GM18858 (cell line): ENCODE results near the gene ADCK2.
"Not testable (repeated sequence)": the region's sequence is repeated elsewhere in the genome, so short reads cannot be mapped to it uniquely, and the experiment has no call there.

Experiments
- ATAC-seq: cut with Tn5 transposase; IDR thresholded peaks from one replicate; pipeline ENCODE4 v1.9.1; 2021; ENCODE audit not compliant: unreplicated experiment

Gene ADCK2

DNA sequence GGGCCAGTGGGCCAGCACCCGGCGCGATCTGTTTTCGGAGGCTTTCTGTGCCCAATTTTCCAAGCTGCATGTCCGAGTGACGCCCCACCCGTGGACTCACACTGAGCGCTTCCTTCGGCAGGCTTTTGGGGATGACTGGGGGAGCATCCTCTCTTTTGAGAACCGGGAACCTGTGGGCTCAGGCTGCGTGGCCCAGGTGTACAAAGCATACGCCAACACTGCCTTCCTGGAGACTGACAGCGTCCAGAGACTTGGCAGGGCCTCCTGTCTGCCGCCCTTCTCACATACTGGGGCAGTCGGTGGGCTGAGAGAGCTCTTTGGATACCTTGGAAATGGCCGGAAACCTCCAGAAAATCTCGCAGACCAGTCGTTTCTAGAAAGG is 1.0 kb downstream of the ADCK2 start:
- no peak for ATAC-seq

DNA sequence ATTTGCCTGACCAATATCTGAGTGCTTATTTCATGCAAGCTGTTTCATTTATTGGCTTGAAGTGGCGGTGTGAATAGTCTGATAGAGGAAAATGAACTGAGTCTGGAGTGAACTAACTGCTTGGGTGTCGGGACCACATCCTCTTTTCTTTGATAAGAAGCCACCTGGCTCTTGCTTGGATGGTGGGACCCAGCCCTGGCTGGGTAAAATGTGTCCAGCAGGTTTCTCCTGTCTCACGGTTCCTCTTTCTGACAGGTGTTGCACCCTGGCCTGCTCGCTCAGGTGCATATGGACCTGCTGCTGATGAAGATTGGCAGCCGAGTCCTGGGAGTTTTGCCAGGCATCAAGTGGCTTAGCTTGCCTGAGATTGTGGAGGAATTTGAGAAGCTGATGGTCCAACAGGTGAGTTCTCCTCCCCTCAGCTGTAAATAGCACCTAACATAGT is 1.6 kb downstream of the ADCK2 start:
- peak; percentile 38 for ATAC-seq

DNA sequence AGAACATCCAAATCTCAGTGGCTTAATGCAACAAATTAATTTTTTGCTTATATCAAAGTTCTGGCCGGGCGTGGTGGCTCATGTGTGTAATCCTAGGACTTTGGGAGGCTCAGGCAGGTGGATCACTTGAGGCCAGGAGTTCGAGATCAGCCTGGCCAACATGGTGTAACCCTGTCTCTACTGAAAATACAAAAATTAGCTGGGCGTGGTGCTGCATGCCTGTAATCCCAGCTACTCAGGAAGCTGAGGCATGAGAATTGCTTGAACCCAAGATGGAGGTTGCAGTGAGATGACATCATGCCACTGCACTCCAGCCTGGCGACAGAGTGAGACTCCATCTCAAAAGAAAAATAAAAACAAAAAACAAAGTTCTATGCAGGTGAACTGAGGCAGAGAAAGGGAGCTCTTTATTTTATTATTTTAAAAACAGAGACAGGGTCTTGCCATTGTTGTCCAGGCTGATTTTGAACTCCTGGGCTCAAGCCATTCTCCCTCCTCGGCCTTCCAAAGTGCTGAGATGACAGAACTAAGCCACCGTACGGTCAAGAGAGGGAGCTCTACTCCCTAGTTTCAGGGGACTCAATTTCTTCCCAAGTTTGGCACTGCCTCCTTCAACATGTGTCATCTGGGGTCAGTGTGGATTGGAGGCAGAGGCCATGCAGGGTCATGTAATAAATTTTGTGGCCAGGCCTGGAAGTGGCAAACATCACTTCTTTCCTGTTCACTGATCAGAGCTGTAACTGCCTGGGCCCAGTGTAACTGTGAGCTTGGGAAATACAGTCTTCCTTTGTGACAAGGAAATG is 2.4 kb downstream of the ADCK2 start:
- ATAC-seq, result no peak

DNA sequence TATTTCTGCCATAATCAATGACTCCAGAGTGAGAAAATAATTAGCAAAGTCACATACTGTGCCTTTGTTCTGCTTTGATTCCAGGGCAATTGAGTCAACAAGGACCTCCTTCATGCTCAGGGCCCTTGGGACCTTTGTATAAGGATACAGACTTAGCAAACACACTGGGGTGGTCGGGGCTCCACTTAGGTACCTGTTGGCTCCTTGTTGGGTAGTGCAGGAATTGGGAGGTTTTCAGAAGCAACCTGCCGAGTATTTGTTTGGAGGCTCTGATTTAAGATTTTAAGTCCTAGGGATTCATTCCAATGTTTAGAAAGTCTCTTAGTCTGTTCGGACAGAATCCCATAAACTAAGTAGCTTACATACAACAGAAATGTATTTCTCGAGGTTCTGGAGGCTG is 3.0 kb downstream of the ADCK2 start:
- no peak for ATAC-seq

DNA sequence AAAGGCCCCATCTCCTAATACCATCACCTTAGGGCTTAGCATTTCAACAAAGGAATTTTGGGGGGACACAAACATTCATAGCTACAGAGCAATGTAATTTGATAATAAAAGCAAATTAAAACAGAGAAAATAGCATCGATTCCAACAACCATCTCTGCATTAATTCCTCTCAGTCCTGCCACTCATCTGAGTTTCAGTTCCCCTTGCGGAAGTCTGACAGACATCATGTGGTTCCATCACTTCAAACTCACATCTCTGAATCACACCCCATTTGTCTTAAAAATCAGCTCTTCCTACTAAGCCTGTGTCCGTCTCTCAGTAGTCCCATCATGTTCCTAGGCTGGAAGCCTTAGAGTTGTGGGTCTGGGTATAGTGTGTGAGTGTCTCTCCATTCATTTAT is 3.6 kb downstream of the ADCK2 start:
- ATAC-seq, result peak; percentile 64

DNA sequence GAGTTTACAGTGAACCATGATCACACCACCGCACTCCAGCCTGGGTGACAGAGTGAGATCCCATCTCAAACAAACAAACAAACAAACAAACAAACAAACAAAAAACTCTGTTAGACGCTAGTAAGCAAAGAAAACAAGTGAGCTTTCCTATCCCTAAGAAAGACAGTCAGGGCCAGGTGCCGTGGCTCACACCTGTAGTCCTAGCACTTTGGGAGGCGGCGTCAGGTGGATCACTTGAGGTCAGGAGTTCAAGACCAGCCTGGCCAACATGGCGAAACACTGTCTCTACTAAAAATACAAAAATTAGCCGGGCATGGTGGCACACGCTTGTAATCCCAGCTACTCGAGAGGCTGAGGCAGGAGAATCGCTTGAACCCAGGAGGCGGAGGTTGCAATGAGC is 4.2 kb downstream of the ADCK2 start:
- not testable (repeated sequence) for ATAC-seq

DNA sequence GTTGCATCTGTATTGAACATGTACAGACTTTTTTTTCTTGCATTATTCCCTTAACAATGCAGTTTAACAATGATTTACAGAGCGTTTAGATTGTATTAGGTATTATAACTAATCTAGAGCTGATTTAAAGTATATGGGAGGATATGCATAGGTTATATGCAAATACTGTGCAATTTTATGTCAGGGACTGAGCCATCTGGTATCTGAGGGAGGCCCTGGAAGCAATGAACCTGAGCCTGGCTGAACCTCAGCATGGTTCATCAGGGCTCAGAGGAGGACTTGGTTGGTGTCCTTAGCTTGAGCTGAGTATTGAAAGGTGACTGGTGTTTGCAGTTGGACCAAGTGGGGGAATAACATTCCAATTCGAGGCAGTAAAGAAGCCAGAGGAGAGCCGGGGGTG is 4.8 kb downstream of the ADCK2 start:
- no peak for ATAC-seq

DNA sequence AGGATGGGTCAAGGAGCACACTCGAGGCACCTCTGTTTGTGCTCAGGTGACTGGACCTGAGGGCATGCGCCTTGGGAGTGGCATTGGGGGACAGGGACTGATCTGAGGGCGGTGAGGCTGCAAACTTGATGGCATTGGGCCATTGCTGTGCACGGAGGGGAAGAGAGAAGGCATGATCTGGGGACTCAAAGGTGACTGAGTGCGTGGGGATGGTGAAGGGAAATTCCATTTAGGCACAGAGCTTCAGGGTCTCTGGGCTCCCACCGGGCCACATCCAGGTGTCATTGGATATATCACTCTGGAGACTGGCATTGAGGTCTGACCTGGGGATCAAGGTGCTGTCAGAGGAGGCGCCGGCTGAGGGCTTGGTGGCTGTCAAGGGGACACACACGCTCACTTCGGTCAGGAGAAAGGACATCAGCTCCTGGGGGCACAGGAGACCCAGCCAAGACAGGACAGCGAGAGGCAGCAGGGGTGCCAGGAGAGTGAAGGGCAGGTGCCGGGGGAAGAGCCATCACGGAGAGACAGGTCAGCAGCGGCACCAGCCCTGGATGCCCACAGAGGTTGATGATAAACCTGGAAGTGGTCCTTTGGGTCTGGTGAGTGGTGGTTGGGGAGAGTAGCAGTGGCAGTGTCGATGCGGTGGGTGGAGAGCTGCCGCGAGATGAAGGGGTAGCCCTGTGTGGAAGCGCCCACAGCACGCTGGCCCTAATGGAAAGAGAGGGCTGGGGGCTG is 5.5 kb downstream of the ADCK2 start:
- ATAC-seq, result no peak

DNA sequence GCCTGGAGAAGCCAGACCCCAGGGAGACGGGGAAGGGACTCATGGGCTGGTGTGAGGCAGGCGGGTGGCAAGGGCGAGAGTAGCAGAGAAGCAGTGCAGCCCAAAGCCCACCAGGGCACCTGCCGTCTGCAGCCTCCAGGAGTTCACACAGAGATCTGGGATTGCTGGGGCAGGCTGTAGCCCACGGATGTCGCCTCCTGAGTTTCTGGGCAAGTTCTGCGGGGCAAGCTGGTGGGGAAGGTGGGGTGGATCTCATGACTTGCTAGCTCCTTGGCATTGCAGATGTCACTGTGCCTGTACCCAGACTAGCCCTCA is 6.0 kb downstream of the ADCK2 start:
- no peak for ATAC-seq

DNA sequence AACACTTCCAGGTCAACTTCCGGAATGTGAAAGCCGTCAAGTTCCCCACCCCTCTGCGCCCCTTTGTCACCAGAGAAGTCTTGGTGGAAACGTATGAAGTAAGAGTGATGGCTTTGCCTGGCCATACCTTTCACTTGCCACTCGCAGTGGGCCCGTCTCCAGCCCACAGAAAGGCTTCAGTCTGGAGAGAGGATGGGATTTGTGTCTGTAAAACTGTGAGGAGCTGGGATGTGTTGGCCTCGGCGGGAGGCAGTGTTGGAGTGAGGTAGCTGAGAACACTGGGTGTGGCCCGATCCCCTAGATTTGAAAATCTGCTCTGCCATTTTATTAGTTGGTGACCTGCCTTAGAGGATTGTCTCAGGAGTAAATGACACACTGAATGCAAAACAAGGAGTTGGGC is 6.4 kb downstream of the ADCK2 start:
- no peak for ATAC-seq

DNA sequence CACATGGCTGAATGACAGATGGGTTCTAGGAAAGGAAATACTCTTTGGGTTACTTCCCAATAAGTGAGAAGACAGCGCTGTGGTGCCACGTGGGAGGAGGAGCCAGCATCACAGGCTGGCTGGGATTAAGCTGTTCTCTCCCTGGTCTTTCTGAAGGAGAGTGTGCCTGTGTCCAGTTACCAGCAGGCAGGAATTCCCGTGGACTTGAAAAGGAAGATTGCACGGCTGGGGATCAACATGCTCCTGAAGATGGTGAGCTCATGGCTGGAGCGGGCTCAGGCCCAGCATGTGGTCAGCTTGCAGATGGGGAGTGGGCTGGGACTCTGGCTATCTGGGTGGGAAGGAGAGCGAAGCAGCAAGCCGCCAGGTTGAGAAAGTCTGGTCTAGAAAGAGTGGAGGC is 8.1 kb downstream of the ADCK2 start:
- no peak for ATAC-seq

DNA sequence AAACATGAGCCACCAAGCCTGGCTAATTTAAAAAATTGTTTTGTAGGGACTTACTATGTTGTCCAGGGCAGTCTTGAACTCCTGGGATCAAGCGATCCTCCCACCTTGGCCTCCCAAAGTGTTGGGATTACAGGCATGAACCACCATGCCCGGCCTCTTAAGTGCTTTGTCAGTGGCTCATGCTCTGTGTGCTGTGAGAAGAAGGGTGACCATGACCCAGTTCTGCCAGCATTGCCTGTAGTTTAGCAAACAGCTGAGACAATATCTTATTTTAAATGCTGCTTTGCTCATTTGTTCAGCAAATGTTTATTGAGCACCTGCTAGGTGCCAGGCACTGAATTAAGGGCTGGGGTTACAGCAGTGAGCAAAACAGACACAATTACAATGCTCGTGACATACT is 9.0 kb downstream of the ADCK2 start:
- ATAC-seq, result no peak

DNA sequence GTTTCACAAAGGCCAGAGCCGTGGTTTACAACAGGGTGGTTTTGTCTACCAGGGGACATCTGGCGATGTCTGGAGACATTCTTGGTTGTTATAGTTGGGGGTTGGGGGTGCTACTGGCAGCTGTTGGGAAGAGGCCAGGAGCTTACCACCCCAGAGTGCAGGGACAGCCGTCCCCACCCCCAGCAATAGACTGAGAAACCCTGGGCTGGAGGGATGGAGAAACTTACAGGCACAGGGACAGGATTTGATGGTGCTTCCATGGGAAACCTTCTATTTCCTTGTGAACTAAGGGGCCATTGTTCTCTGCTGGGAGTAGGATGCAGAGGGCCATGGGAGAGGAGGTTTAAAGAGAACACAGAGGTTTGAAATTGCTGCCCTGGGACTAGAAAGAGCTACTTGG is 10.9 kb downstream of the ADCK2 start:
- ATAC-seq, result no peak

DNA sequence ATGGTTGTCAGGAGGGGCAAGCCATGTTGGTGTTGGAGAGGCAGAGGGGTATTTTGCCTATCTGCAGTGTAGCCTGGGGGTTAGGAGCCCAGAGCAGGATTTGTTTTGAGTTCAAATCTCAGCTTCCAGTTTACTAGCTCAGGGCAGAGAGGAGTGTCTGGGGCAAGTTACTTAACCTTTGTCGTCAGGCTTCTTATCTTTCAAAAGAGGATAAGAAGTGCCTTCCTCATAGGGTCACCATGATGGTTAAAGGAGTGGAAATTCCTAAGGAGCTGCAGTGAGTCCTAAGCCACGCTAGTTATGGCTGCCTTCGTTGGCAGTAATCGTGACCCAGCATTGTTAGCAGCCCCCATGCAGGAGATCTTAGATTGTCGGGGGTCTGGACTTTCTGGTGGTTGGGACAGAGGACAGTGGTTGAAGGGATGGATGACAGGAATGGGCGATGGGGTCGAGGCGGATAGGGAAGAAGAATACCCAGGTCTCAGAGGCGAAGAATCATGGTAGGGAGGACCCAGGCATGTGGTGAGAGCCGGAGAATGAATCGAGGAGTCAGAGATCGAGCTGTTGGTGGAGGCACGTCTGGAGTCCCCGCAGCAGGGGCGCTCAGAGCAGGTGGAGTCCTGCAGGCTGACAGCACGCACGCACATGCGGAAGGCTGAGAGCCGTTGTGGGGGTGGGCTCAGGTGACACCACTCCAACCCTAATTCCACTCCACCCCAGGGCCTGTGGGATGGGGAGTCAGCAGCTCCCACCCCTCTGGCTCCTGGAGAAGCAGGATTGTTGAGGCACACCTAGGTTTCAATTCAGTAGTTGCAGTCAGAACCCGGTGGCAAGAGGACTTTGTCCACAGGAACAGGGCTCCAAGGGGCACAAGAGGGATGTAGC is 11.6 kb downstream of the ADCK2 start:
- no peak for ATAC-seq

DNA sequence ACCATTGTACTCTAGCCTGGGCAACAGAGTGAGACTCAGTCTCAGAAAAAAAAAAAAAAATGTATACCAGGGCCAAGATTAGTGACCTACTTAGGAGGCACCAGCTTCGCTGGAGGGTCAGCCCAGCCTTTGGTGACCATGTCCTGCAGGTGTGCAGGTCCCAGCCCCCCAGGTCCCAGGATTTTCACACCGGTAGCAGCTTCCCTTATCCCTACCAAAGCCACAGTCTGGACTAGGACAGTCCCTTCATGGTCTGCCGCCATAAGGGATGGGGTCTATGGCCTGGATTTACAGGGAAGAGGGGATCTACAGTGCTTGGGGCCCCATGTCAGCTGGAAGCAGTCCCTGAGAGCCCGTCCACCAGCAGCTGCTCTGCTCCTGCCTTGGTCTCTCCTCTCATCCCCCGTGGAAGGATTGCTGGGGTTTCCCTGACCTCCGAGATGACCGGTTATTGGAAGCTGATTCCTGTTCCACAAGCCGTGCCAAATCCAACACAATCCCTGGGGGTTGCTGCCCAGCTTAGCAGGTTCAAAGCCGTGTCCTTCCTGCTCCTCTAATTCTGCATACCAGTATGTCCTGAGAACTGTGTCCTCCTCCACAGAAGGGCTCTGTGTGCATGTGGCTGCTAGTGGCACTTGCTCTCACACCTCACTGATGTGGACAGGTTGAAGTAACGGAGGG is 12.8 kb downstream of the ADCK2 start:
- ATAC-seq, result no peak

DNA sequence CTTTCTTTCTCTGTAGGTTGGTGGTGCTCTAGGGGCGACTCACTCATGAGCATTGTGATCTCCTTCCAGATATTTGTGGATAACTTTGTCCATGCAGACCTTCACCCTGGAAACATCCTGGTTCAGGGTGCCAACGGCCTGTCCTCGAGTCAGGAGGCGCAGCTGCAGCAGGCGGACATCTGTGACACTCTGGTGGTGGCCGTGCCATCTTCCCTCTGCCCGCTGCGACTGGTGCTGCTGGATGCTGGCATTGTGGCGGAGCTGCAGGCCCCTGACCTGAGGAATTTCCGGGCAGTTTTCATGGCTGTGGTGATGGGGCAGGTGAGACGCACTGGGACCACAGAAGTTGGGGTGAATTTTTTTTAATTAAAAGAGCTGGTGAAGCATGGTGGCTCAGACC is 14.2 kb downstream of the ADCK2 start:
- no peak for ATAC-seq

DNA sequence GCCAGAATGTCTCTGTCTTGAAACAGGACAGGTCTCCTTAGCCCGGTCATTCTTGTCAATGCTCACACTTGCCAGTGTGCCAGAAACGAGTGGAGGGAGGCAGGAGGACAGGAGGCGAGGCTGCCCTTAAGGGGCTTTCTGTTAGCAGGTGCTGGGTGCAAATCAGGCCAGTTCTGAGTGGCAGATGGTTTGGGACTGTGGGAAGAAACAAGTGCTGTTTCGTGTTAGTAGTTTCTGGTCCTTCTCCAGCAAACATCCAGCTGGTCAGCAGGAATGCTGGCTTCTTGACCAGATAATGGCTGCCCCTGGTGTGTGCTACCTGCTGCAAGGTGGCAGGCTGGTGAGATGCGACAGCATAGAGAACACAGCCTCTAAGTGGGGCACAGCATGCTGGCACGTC is 15.6 kb downstream of the ADCK2 start:
- no peak for ATAC-seq

DNA sequence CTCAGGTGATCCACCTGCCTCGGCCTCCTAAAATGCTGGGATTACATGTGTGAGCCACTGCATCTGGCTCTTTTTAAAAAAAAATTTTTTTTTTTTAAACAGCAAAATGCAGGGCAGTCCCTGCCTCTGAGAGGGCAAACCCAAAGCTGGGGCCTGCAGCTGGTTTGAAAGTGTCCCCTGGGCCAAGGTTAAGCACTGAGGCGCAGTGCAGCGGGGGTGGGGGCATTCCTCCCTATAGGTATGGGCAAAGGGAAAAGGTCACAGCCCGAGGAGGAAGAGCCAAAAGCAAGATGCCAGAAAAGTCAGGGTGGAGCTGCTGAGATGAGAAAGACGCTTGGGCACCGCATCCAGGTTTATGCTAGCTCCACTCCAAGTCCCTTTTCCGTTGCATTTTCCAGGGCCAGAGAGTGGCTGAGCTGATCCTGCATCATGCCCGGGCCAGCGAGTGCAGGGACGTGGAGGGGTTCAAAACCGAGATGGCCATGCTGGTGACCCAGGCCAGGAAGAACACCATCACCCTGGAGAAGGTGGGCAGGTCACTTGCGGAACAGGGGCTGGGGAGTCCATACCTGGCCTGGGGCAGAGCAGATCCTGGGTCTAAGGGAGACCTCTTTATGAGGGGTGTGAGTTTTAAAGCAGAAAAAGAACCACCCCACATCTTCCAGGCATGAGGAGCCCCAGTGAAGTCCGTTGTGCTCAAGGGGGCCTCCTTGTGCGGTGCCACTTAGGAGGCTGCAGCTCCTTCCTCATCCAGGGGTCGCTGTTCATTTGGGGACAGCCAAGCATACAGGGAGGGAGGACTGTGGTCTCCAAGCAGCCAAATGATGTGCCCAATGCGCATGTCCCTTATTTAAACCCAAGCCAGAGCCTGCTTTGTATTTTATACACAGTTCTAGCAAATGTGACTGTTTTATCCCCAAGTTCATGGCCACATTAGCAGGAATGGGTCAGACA is 16.7 kb downstream of the ADCK2 start:
- no peak for ATAC-seq

DNA sequence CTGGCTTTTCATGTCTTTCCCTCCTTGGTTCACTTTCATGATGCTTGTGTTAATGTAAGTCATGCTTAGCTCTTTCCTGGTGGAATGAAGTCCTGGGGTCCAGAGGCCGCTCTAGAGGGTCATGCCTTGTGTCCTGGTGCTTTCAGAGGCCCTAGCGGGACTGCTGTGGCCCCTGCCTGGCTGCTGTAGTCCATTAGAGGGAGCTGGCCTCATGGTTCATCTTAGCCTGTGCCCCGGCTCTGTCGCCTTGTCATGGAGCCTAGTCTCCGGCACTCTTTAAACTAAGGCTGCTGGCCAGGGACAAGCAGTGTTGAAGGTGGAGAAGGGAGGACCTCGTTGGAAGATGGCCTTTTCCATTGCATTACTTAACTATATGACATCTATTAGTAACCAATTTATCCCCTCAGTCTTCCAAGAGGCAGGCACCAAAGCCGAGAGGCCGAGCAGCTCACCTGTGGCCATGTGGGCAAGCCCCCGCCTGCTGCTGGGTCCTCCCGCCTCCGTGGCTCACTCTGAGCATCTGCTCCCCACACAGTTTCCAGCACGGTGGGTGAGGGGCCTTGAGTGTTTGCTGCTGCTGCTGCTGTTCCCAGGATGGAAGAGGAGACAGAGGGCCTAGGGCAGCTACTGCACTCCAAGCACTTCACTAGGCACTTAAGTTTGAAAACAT is 18.8 kb downstream of the ADCK2 start:
- no peak for ATAC-seq

DNA sequence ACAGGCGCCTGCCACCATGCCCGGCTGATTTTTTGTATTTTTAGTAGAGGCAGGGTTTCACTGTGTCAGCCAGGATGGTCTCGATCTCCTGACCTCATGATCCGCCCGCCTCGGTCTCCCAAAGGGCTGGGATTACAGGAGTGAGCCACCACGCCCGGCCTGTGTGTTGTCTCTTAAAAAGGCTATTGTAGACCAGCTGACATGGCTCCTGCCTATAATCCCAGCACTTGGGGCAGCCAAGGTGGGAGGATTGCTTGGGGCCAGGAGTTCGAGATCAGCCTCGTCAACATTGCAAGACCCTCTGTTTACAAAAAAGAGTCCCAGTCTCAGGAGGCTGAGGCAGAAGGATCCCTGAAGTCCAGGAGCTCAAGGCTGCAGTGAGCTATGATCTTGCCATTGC is 21.1 kb downstream of the ADCK2 start:
- not testable (repeated sequence) for ATAC-seq
